ENCODE data around the gene DSCAML1.

The DSCAML1 gene

GRCh38 chr11:117835576-117835975 is 38.6 kb upstream of the DSCAML1 start:
- no peak overlapping the region for H3K27ac ChIP-seq (ENCODE audit: insufficient read depth in 1 of 2, low read depth in 1 of 2, low read length in 2 of 2, poor library complexity in 1 of 2, severe bottlenecking in 2 of 2)
- no peaks in the 10 kb centered on the region for H3K9me3 ChIP-seq (ENCODE audit: control extremely low read depth in 1 of 5, control insufficient read depth in 4 of 5, insufficient read depth in 2 of 5, low read depth in 1 of 5, low read length in 4 of 5)
- H3K4me1 ChIP-seq (ENCODE audit: control extremely low read depth in 1 of 4, control insufficient read depth in 4 of 4, insufficient read depth in 4 of 4, low read length in 3 of 4) = peaks cover 0 to 41% (median 9%) of the 10 kb centered on the region in 4 experiments
- CTCF ChIA-PET = interaction anchor here (1.0 to 6.0 kb wide), 7 partner anchors 10 to 218 kb away, joined by 3 to 43 read pairs (median 8); partner anchors contain the start of genes FXYD2 and TMPRSS13
- no peak overlapping the region for H3K4me3 ChIP-seq (ENCODE audit: control insufficient read depth in 1 of 7, extremely low read depth in 1 of 7, insufficient read depth in 4 of 7, low read depth in 2 of 7, low read length in 6 of 7)
- H3K36me3 ChIP-seq (ENCODE audit: control insufficient read depth in 4 of 4, insufficient read depth in 4 of 4, low read length in 3 of 4) = no peaks in the 10 kb centered on the region
- no peaks in the 10 kb centered on the region for H3K27me3 ChIP-seq (replicated peaks in 2 of 5; ENCODE audit: control insufficient read depth in 4 of 5, insufficient read depth in 5 of 5, low read length in 4 of 5)
- WGBS (ENCODE audit: insufficient coverage) = 98% methylated on average over 6 of the region's 8 CpGs
- DNase-seq = no peak
- POLR2A ChIA-PET = no interaction called here

GRCh38 chr11:117834838-117835443 is 37.9 kb upstream of the DSCAML1 start:
- Histone ChIP-seq H3K4me1 (ENCODE audit: control extremely low read depth in 1 of 4, control insufficient read depth in 4 of 4, insufficient read depth in 4 of 4, low read length in 3 of 4) (peaks cover 0 to 48% (median 15%) of the 10 kb centered on the region in 4 experiments), H3K4me3 (ENCODE audit: control insufficient read depth in 1 of 7, extremely low read depth in 1 of 7, insufficient read depth in 4 of 7, low read depth in 2 of 7, low read length in 6 of 7) (no peak overlapping the region), H3K9me3 (ENCODE audit: control extremely low read depth in 1 of 5, control insufficient read depth in 4 of 5, insufficient read depth in 2 of 5, low read depth in 1 of 5, low read length in 4 of 5) (no peaks in the 10 kb centered on the region), H3K27me3 (replicated peaks in 2 of 5; ENCODE audit: control insufficient read depth in 4 of 5, insufficient read depth in 5 of 5, low read length in 4 of 5) (no peaks in the 10 kb centered on the region), H3K36me3 (ENCODE audit: control insufficient read depth in 4 of 4, insufficient read depth in 4 of 4, low read length in 3 of 4) (no peaks in the 10 kb centered on the region), H3K27ac (ENCODE audit: insufficient read depth in 1 of 2, low read depth in 1 of 2, low read length in 2 of 2, poor library complexity in 1 of 2, severe bottlenecking in 2 of 2) (no peak overlapping the region)
- no peak for DNase-seq
- ChIA-PET CTCF (interaction anchor here (0.7 to 6.0 kb wide), 13 partner anchors 9 to 503 kb away, joined by 3 to 47 read pairs (median 6); partner anchors contain the start of genes FXYD2 and TMPRSS13), POLR2A (no interaction called here)
- WGBS (ENCODE audit: insufficient coverage) = 99% methylated on average over 17 of the region's 17 CpGs

- Histone ChIP-seq H3K36me3 (ENCODE audit: control insufficient read depth in 4 of 4, insufficient read depth in 4 of 4, low read length in 3 of 4) (no peaks in the 10 kb centered on the region), H3K27ac (ENCODE audit: insufficient read depth in 1 of 2, low read depth in 1 of 2, low read length in 2 of 2, poor library complexity in 1 of 2, severe bottlenecking in 2 of 2) (no peak overlapping the region), H3K9me3 (ENCODE audit: control extremely low read depth in 1 of 5, control insufficient read depth in 4 of 5, insufficient read depth in 2 of 5, low read depth in 1 of 5, low read length in 4 of 5) (no peaks in the 10 kb centered on the region), H3K4me1 (ENCODE audit: control extremely low read depth in 1 of 4, control insufficient read depth in 4 of 4, insufficient read depth in 4 of 4, low read length in 3 of 4) (peaks cover 0 to 53% (median 16%) of the 10 kb centered on the region in 4 experiments), H3K27me3 (replicated peaks in 2 of 5; ENCODE audit: control insufficient read depth in 4 of 5, insufficient read depth in 5 of 5, low read length in 4 of 5) (no peaks in the 10 kb centered on the region), H3K4me3 (ENCODE audit: control insufficient read depth in 1 of 7, extremely low read depth in 1 of 7, insufficient read depth in 4 of 7, low read depth in 2 of 7, low read length in 6 of 7) (no peak overlapping the region)
- POLR2A ChIA-PET = interaction anchor here (1.1 kb wide), 1 partner anchor 8 kb away, joined by 6 read pairs; no protein-coding TSS in a partner anchor
- CTCF ChIA-PET = interaction anchor here (0.7 to 6.0 kb wide), 16 partner anchors 8 to 503 kb away, joined by 3 to 47 read pairs (median 4); partner anchors contain the start of genes FXYD2 and TMPRSS13
- WGBS (ENCODE audit: insufficient coverage) = 100% methylated on average over 2 of the region's 6 CpGs
- no peak for DNase-seq
Measured at GRCh38 chr11:117834068-117834810, 37.2 kb upstream of the DSCAML1 start.

GRCh38 chr11:117833401-117833891 is 36.4 kb upstream of the DSCAML1 start:
- Histone ChIP-seq H3K4me3 (ENCODE audit: control insufficient read depth in 1 of 7, extremely low read depth in 1 of 7, insufficient read depth in 4 of 7, low read depth in 2 of 7, low read length in 6 of 7) (no peak overlapping the region), H3K4me1 (ENCODE audit: control extremely low read depth in 1 of 4, control insufficient read depth in 4 of 4, insufficient read depth in 4 of 4, low read length in 3 of 4) (peaks cover 0 to 61% (median 24%) of the 10 kb centered on the region in 4 experiments), H3K9me3 (ENCODE audit: control extremely low read depth in 1 of 5, control insufficient read depth in 4 of 5, insufficient read depth in 2 of 5, low read depth in 1 of 5, low read length in 4 of 5) (no peaks in the 10 kb centered on the region), H3K27me3 (replicated peaks in 2 of 5; ENCODE audit: control insufficient read depth in 4 of 5, insufficient read depth in 5 of 5, low read length in 4 of 5) (no peaks in the 10 kb centered on the region), H3K36me3 (ENCODE audit: control insufficient read depth in 4 of 4, insufficient read depth in 4 of 4, low read length in 3 of 4) (no peaks in the 10 kb centered on the region), H3K27ac (ENCODE audit: insufficient read depth in 1 of 2, low read depth in 1 of 2, low read length in 2 of 2, poor library complexity in 1 of 2, severe bottlenecking in 2 of 2) (no peak overlapping the region)
- WGBS (ENCODE audit: insufficient coverage) = 88% methylated on average over 6 of the region's 7 CpGs
- DNase-seq = no peak
- ChIA-PET POLR2A (interaction anchor here (1.1 kb wide), 1 partner anchor 9 kb away, joined by 6 read pairs; no protein-coding TSS in a partner anchor), CTCF (interaction anchor here (1.0 to 6.0 kb wide), 11 partner anchors 10 to 223 kb away, joined by 3 to 47 read pairs (median 3); partner anchors contain the start of gene FXYD2)

GRCh38 chr11:117832511-117832910 is 35.5 kb upstream of the DSCAML1 start:
- peaks cover 0 to 67% (median 34%) of the 10 kb centered on the region in 4 experiments for H3K4me1 ChIP-seq (ENCODE audit: control extremely low read depth in 1 of 4, control insufficient read depth in 4 of 4, insufficient read depth in 4 of 4, low read length in 3 of 4)
- POLR2A ChIA-PET = no interaction called here

GRCh38 chr11:117831661-117832415 is 34.8 kb upstream of the DSCAML1 start:
- peaks cover 0 to 64% (median 35%) of the 10 kb centered on the region in 4 experiments for H3K4me1 ChIP-seq (ENCODE audit: control extremely low read depth in 1 of 4, control insufficient read depth in 4 of 4, insufficient read depth in 4 of 4, low read length in 3 of 4)
- no peaks in the 10 kb centered on the region for H3K27me3 ChIP-seq (replicated peaks in 2 of 5; ENCODE audit: control insufficient read depth in 4 of 5, insufficient read depth in 5 of 5, low read length in 4 of 5)
- no peaks in the 10 kb centered on the region for H3K36me3 ChIP-seq (ENCODE audit: control insufficient read depth in 4 of 4, insufficient read depth in 4 of 4, low read length in 3 of 4)
- ChIA-PET POLR2A (no interaction called here), CTCF (interaction anchor here (0.6 to 6.0 kb wide), 9 partner anchors 9 to 693 kb away, joined by 3 to 47 read pairs (median 5); partner anchors contain the start of gene FXYD2)
- WGBS (ENCODE audit: insufficient coverage) = 92% methylated on average over 7 of the region's 7 CpGs
- H3K4me3 ChIP-seq (ENCODE audit: control insufficient read depth in 1 of 7, extremely low read depth in 1 of 7, insufficient read depth in 4 of 7, low read depth in 2 of 7, low read length in 6 of 7) = no peak overlapping the region
- DNase-seq = no peak
- H3K9me3 ChIP-seq (ENCODE audit: control extremely low read depth in 1 of 5, control insufficient read depth in 4 of 5, insufficient read depth in 2 of 5, low read depth in 1 of 5, low read length in 4 of 5) = no peaks in the 10 kb centered on the region
- H3K27ac ChIP-seq (ENCODE audit: insufficient read depth in 1 of 2, low read depth in 1 of 2, low read length in 2 of 2, poor library complexity in 1 of 2, severe bottlenecking in 2 of 2) = no peak overlapping the region

More at GRCh38 chr11:117832511-117832910, 35.5 kb upstream of the DSCAML1 start:
- no peak overlapping the region for H3K4me3 ChIP-seq (ENCODE audit: control insufficient read depth in 1 of 7, extremely low read depth in 1 of 7, insufficient read depth in 4 of 7, low read depth in 2 of 7, low read length in 6 of 7)
- no peak for DNase-seq
- no peaks in the 10 kb centered on the region for H3K27me3 ChIP-seq (replicated peaks in 2 of 5; ENCODE audit: control insufficient read depth in 4 of 5, insufficient read depth in 5 of 5, low read length in 4 of 5)
- H3K36me3 ChIP-seq (ENCODE audit: control insufficient read depth in 4 of 4, insufficient read depth in 4 of 4, low read length in 3 of 4) = no peaks in the 10 kb centered on the region
- no peak overlapping the region for H3K27ac ChIP-seq (ENCODE audit: insufficient read depth in 1 of 2, low read depth in 1 of 2, low read length in 2 of 2, poor library complexity in 1 of 2, severe bottlenecking in 2 of 2)
- CTCF ChIA-PET = interaction anchor here (0.6 to 6.0 kb wide), 7 partner anchors 10 to 692 kb away, joined by 3 to 47 read pairs (median 3); partner anchors contain the start of gene FXYD2
- WGBS (ENCODE audit: insufficient coverage) = 98% methylated on average over 8 of the region's 8 CpGs
- H3K9me3 ChIP-seq (ENCODE audit: control extremely low read depth in 1 of 5, control insufficient read depth in 4 of 5, insufficient read depth in 2 of 5, low read depth in 1 of 5, low read length in 4 of 5) = no peaks in the 10 kb centered on the region

Data from common myeloid progenitor, CD34-positive (primary cell).